Neural progenitor cell (in vitro differentiated cells): ENCODE results near the gene DCST2. TPM values are rescaled to one million over a fixed set of nuclear protein-coding genes. Genes with fewer than 3 reads are reported as not detected.

Experiments
- DNase-seq: peaks from one replicate; pipeline ENCODE4 v3.0.0-alpha.2; 2016; ENCODE audit warnings: low spot score
- H2AFZ ChIP-seq: fragments of 200-600 bp; sonication (generic); replicated peaks from 2 replicates; pipeline ENCODE4 v1.6.1; 2016; ENCODE audit warnings: antibody characterized with exemption
- H3F3A ChIP-seq: fragments of 200-600 bp; sonication (generic); 2 replicates; pipeline ENCODE4 v1.6.1; 2016; ENCODE audit warnings: antibody characterized with exemption, low read depth
- H3K27ac ChIP-seq: fragments of 200-600 bp; sonication (generic); 2 replicates; pipeline ENCODE4 v1.5.1; 2016; ENCODE audit warnings: mild to moderate bottlenecking
- H3K27me3 ChIP-seq: fragments of 200-600 bp; sonication (generic); 2 replicates; pipeline ENCODE4 v1.6.1; 2016; ENCODE audit warnings: mild to moderate bottlenecking, moderate library complexity
- H3K36me3 ChIP-seq: fragments of 200-600 bp; sonication (generic); 2 replicates; pipeline ENCODE4 v1.5.1; 2016
- H3K4me1 ChIP-seq: fragments of 200-600 bp; sonication (generic); 2 replicates; pipeline ENCODE4 v1.6.1; 2016; ENCODE audit warnings: mixed run types
- H3K4me2 ChIP-seq: fragments of 200-600 bp; sonication (generic); 2 replicates; pipeline ENCODE4 v1.6.1; 2016
- H3K4me3 ChIP-seq: fragments of 200-600 bp; sonication (generic); 2 replicates; pipeline ENCODE4 v1.5.1; 2016
- H3K79me2 ChIP-seq: fragments of 200-600 bp; sonication (generic); 2 replicates; pipeline ENCODE4 v1.6.1; 2016; ENCODE audit warnings: low read depth
- H3K9ac ChIP-seq: fragments of 200-600 bp; sonication (generic); 2 replicates; pipeline ENCODE4 v1.6.1; 2016
- H3K9me3 ChIP-seq: fragments of 200-600 bp; sonication (generic); 2 replicates; pipeline ENCODE4 v1.5.1; 2016; ENCODE audit warnings: low read depth
- H4K20me1 ChIP-seq: fragments of 200-600 bp; sonication (generic); 2 replicates; pipeline ENCODE4 v1.6.1; 2016; ENCODE audit warnings: low read depth
- H3K27ac Mint-ChIP-seq: 3 replicates; pipeline ENCODE4 v1.8.0; 2021; ENCODE audit warnings: mixed read lengths
- H3K27me3 Mint-ChIP-seq: 2 replicates; pipeline ENCODE4 v1.8.0; 2022; ENCODE audit warnings: low read depth, mild to moderate bottlenecking, inconsistent platforms, moderate library complexity, mixed read lengths; ENCODE audit not compliant: insufficient read depth
- H3K36me3 Mint-ChIP-seq: 3 replicates; pipeline ENCODE4 v1.8.0; 2021; ENCODE audit warnings: mixed read lengths
- H3K4me1 Mint-ChIP-seq: 3 replicates; pipeline ENCODE4 v1.8.0; 2021; ENCODE audit warnings: mixed read lengths
- H3K4me3 Mint-ChIP-seq: 3 replicates; pipeline ENCODE4 v1.8.0; 2021; ENCODE audit warnings: mild to moderate bottlenecking, moderate library complexity, mixed read lengths
- H3K9me3 Mint-ChIP-seq: 3 replicates; pipeline ENCODE4 v1.8.0; 2020; ENCODE audit warnings: mixed read lengths
- EZH2 ChIP-seq: fragments of 200-600 bp; sonication (generic); IDR thresholded peaks from 2 replicates; pipeline ENCODE4 v1.6.1; 2017; ENCODE audit warnings: antibody characterized with exemption, mild to moderate bottlenecking, moderate library complexity
- EZH2phosphoT487 ChIP-seq: fragments of 200-600 bp; sonication (generic); IDR thresholded peaks from 2 replicates; pipeline ENCODE4 v1.6.1; 2017; ENCODE audit warnings: antibody characterized with exemption
- total RNA-seq: library from RNA; depleted of rRNA; stranded (reverse); fragments of >200 nt; gene quantifications from 2 replicates; pipeline ENCODE4 v1.2.3, GENCODE V29; 2015; ENCODE audit warnings: low replicate concordance
- TF ChIP-seq, protein P1 (sequence below): fragments of 200-600 bp; sonication (generic); IDR thresholded peaks from 2 replicates; pipeline ENCODE4 v1.5.1; 2017; ENCODE audit warnings: antibody characterized with exemption, mild to moderate bottlenecking

Gene DCST2
- total RNA-seq, 1 donor from 2014 or later: 1.8 TPM

GRCh38 chr1:154999571-155000410 lies 33.8 kb downstream of the DCST2 start:
- DNase-seq: peak; percentile 76
- peaks cover 32% of the 10 kb centered on the region for H3K4me1 Mint-ChIP-seq
- H3K4me3 ChIP-seq: peak overlapping the region; percentile 72
- peak overlapping the region; percentile 44 for H3K27ac Mint-ChIP-seq
- no peak overlapping the region for H2AFZ ChIP-seq
- no peaks in the 10 kb centered on the region for H3K36me3 Mint-ChIP-seq
- H3K9ac ChIP-seq: no peak overlapping the region
- peak overlapping the region; percentile 41 for H3K27ac ChIP-seq
- H3K9me3 Mint-ChIP-seq: peaks cover 2% of the 10 kb centered on the region
- H3K27me3 Mint-ChIP-seq: peaks cover 4% of the 10 kb centered on the region
- peaks cover 20% of the 10 kb centered on the region for H3K4me1 ChIP-seq
- H3K27me3 ChIP-seq: no peaks in the 10 kb centered on the region
- H4K20me1 ChIP-seq: no peaks in the 10 kb centered on the region
- TF ChIP-seq EZH2phosphoT487 (no peak), EZH2 (no peak)
- TF ChIP-seq, protein P1, sequence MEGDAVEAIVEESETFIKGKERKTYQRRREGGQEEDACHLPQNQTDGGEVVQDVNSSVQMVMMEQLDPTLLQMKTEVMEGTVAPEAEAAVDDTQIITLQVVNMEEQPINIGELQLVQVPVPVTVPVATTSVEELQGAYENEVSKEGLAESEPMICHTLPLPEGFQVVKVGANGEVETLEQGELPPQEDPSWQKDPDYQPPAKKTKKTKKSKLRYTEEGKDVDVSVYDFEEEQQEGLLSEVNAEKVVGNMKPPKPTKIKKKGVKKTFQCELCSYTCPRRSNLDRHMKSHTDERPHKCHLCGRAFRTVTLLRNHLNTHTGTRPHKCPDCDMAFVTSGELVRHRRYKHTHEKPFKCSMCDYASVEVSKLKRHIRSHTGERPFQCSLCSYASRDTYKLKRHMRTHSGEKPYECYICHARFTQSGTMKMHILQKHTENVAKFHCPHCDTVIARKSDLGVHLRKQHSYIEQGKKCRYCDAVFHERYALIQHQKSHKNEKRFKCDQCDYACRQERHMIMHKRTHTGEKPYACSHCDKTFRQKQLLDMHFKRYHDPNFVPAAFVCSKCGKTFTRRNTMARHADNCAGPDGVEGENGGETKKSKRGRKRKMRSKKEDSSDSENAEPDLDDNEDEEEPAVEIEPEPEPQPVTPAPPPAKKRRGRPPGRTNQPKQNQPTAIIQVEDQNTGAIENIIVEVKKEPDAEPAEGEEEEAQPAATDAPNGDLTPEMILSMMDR: no peak
- peaks cover 43% of the 10 kb centered on the region for H3F3A ChIP-seq
- H3K4me2 ChIP-seq: peak overlapping the region; percentile 82
- H3K9me3 ChIP-seq: no peaks in the 10 kb centered on the region
- peak overlapping the region; percentile 92 for H3K4me3 Mint-ChIP-seq
- H3K79me2 ChIP-seq: peaks cover 22% of the 10 kb centered on the region
- no peaks in the 10 kb centered on the region for H3K36me3 ChIP-seq

DNA sequence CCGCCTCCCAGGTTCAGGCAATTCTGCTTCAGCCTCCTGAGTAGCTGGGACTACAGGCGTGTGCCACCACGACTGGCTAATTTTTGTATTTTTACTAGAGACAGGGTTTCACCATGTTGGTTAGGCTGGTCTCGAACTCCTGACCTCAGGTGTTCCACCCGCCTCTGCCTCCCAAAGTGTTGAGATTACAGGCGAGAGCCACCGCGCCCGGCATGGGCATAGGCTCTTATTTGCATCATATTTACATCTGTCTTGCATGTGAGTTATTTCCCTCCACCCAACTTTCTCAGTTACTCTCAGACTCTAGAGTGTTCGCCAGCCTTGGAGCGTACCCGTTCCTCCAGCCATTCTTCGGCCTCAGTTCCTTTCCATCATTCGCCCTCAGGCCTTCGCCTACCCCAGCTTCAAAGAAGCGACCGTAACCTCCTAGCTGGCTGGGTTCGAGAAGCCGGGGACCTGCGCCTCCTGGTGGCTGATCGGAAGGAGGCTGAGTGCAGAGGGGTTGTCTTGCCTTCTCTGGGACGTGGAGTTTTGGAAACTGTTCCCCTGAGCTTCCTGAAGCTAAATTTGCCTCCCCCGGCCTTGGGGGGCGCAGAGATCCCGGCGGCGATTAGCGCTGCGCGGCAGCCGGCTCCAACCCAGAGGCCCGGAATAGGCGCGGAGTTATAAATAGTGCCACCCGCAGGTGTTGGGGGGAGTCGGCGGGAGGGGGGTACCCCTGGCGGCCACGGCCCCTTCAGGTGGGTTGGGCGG lies 34.6 kb downstream of the DCST2 start:
- Histone ChIP-seq H3K4me1 (peaks cover 13% of the 10 kb centered on the region), H4K20me1 (no peaks in the 10 kb centered on the region), H3F3A (peaks cover 43% of the 10 kb centered on the region), H3K4me2 (peak overlapping the region; percentile 82), H3K27me3 (no peaks in the 10 kb centered on the region), H3K9ac (no peak overlapping the region), H3K27ac (no peak overlapping the region), H3K4me3 (peak overlapping the region; percentile 72), H2AFZ (no peak overlapping the region), H3K36me3 (no peaks in the 10 kb centered on the region), H3K79me2 (peaks cover 14% of the 10 kb centered on the region), H3K9me3 (no peaks in the 10 kb centered on the region)
- DNase-seq: peak; percentile 84
- H3K9me3 Mint-ChIP-seq: no peaks in the 10 kb centered on the region
- H3K4me3 Mint-ChIP-seq: peak overlapping the region; percentile 83
- H3K36me3 Mint-ChIP-seq: no peaks in the 10 kb centered on the region
- TF ChIP-seq, protein P1: peak; percentile 92
- TF ChIP-seq EZH2phosphoT487: no peak
- H3K27ac Mint-ChIP-seq: peak overlapping the region; percentile 94
- peaks cover 4% of the 10 kb centered on the region for H3K27me3 Mint-ChIP-seq
- peaks cover 25% of the 10 kb centered on the region for H3K4me1 Mint-ChIP-seq

DNA sequence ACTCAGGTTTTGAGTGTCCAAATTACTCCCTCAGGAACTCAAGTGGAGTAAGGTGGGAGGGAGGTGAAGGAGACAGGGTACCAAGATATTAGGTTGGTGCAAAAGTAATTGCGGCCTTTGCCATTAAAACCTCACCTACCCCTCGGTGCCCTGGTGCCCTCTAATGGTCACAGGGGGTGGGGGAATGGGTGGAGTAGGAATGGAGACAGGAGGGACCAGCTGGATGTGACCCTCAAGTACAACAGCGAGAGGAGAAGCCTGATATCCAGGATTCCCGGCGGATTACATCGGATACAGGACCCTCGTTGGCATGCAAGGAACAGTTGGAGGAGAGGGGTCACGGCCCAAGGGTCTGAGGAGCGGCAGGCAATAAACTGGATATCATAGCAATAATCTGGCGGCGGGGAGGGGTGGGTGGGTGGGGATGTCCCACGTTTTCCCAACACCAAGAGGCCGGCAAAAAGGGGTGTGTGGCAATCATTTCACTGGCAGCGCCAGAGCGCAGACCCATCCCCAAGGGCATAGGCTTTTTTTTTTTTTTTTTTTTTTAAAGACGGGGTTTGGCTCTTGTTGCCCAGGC lies 35.3 kb downstream of the DCST2 start:
- Mint-ChIP-seq H3K9me3 (no peaks in the 10 kb centered on the region), H3K36me3 (no peaks in the 10 kb centered on the region), H3K27me3 (peaks cover 7% of the 10 kb centered on the region), H3K27ac (no peak overlapping the region), H3K4me1 (peaks cover 25% of the 10 kb centered on the region), H3K4me3 (peak overlapping the region; percentile 59)
- Histone ChIP-seq H3K36me3 (no peaks in the 10 kb centered on the region), H3K4me1 (peaks cover 8% of the 10 kb centered on the region), H3F3A (peaks cover 42% of the 10 kb centered on the region), H3K9ac (no peak overlapping the region), H3K4me2 (no peak overlapping the region), H4K20me1 (no peaks in the 10 kb centered on the region), H3K4me3 (no peak overlapping the region), H3K27me3 (no peaks in the 10 kb centered on the region), H3K79me2 (peaks cover 7% of the 10 kb centered on the region), H3K27ac (no peak overlapping the region), H2AFZ (no peak overlapping the region), H3K9me3 (no peaks in the 10 kb centered on the region)
- TF ChIP-seq, protein P1: no peak
- TF ChIP-seq EZH2phosphoT487 (no peak), EZH2 (no peak)
- DNase-seq: no peak
